Endodermal cell (in vitro differentiated cells): Measurements from ENCODE around the gene NAPSA. TPM values are rescaled to one million over a fixed set of nuclear protein-coding genes. Genes with fewer than 3 reads are reported as not detected.

Source experiments
- DNase-seq: peaks from one replicate; pipeline ENCODE4 v3.0.0-alpha.2; 2017
- H3K27ac ChIP-seq: 2 replicates; pipeline ENCODE4 v1.5.1; 2013; ENCODE audit warnings: mild to moderate bottlenecking, low read depth, low read length, moderate library complexity
- H3K27me3 ChIP-seq: 2 replicates; pipeline ENCODE4 v1.6.1; 2013; ENCODE audit warnings: mild to moderate bottlenecking, low read length, moderate library complexity; ENCODE audit not compliant: insufficient read depth, control insufficient read depth, poor library complexity, severe bottlenecking
- H3K36me3 ChIP-seq: 2 replicates; pipeline ENCODE4 v1.7.0; 2013; ENCODE audit warnings: mild to moderate bottlenecking, low read length, moderate library complexity; ENCODE audit not compliant: control insufficient read depth, insufficient read depth
- H3K4me1 ChIP-seq: one replicate; pipeline ENCODE4 v1.7.0; 2013; ENCODE audit warnings: low read length; ENCODE audit not compliant: control insufficient read depth, insufficient read depth
- H3K4me3 ChIP-seq: 2 replicates; pipeline ENCODE4 v1.5.1; 2013; ENCODE audit warnings: mild to moderate bottlenecking, low read length, moderate library complexity
- H3K9ac ChIP-seq: 2 replicates; pipeline ENCODE4 v1.6.1; 2013; ENCODE audit warnings: mild to moderate bottlenecking, low read length, moderate library complexity; ENCODE audit not compliant: poor library complexity, severe bottlenecking; ENCODE audit errors: extremely low read depth
- H3K9me3 ChIP-seq: 2 replicates; pipeline ENCODE4 v1.6.1; 2013; ENCODE audit warnings: mild to moderate bottlenecking, low read length, moderate library complexity; ENCODE audit not compliant: control insufficient read depth
- H3K27ac Mint-ChIP-seq: 2 replicates; pipeline ENCODE4 v1.8.0; 2020; ENCODE audit warnings: mixed read lengths
- H3K27me3 Mint-ChIP-seq: 2 replicates; pipeline ENCODE4 v1.8.0; 2021; ENCODE audit warnings: mild to moderate bottlenecking, mixed read lengths; ENCODE audit not compliant: insufficient read depth
- H3K36me3 Mint-ChIP-seq: 2 replicates; pipeline ENCODE4 v1.8.0; 2020; ENCODE audit warnings: low read depth, mixed read lengths
- H3K4me1 Mint-ChIP-seq: 2 replicates; pipeline ENCODE4 v1.8.0; 2020; ENCODE audit warnings: mixed read lengths
- H3K4me3 Mint-ChIP-seq: 2 replicates; pipeline ENCODE4 v1.8.0; 2020; ENCODE audit warnings: mild to moderate bottlenecking, moderate library complexity, mixed read lengths
- H3K9me3 Mint-ChIP-seq: 2 replicates; pipeline ENCODE4 v1.8.0; 2020; ENCODE audit warnings: mild to moderate bottlenecking, mixed read lengths
- WGBS, 2 experiments: methylation state at CpG; one replicate each; pipeline versions ENCODE4 v1.1.5 to v1.1.7; 2013; ENCODE audit warnings: missing lambda C conversion rate in 2 of 2, mixed read lengths in 1 of 2; ENCODE audit not compliant: insufficient coverage in 1 of 2, insufficient read length in 1 of 2; 5-methylcytosine and 5-hydroxymethylcytosine counted together
- total RNA-seq, 2 donors: library from RNA; stranded (reverse); fragmentation: NEBNext Ultra II Directional in 1 of 2; extraction: Animal tissue kit (Norgen Biotek cat#: 25700) in 1 of 2; gene quantifications; 2 replicates in 1 of 2; 3 replicates in 1 of 2; pipeline ENCODE4 v1.2.1, GENCODE V29; 2021
- TF ChIP-seq, protein P1 (sequence below): fragments of 200-600 bp; sonication (generic); conservative IDR thresholded peaks from 2 replicates; pipeline ENCODE4 v1.5.0; 2021; ENCODE audit warnings: antibody characterized with exemption, mild to moderate bottlenecking

The NAPSA gene
- total RNA-seq, 2 donors from 2014 or later: 0.91 to 1.5 TPM

- no peak overlapping the region for H3K4me3 ChIP-seq
- WGBS, 2 experiments: 95 to 97% methylated on average over 29 to 48 of the region's 48 CpGs
- Mint-ChIP-seq H3K4me3 (no peak overlapping the region), H3K36me3 (peaks cover 47% of the 10 kb centered on the region), H3K9me3 (no peaks in the 10 kb centered on the region), H3K27me3 (no peaks in the 10 kb centered on the region), H3K27ac (no peak overlapping the region), H3K4me1 (no peaks in the 10 kb centered on the region)
- H3K36me3 ChIP-seq: peaks cover 21% of the 10 kb centered on the region
- no peaks in the 10 kb centered on the region for H3K4me1 ChIP-seq
- no peaks in the 10 kb centered on the region for H3K27me3 ChIP-seq
- H3K9me3 ChIP-seq: no peaks in the 10 kb centered on the region
- H3K9ac ChIP-seq: no peak overlapping the region
- DNase-seq: no peak
- TF ChIP-seq, protein P1, sequence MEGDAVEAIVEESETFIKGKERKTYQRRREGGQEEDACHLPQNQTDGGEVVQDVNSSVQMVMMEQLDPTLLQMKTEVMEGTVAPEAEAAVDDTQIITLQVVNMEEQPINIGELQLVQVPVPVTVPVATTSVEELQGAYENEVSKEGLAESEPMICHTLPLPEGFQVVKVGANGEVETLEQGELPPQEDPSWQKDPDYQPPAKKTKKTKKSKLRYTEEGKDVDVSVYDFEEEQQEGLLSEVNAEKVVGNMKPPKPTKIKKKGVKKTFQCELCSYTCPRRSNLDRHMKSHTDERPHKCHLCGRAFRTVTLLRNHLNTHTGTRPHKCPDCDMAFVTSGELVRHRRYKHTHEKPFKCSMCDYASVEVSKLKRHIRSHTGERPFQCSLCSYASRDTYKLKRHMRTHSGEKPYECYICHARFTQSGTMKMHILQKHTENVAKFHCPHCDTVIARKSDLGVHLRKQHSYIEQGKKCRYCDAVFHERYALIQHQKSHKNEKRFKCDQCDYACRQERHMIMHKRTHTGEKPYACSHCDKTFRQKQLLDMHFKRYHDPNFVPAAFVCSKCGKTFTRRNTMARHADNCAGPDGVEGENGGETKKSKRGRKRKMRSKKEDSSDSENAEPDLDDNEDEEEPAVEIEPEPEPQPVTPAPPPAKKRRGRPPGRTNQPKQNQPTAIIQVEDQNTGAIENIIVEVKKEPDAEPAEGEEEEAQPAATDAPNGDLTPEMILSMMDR: no peak
- no peak overlapping the region for H3K27ac ChIP-seq
Observed at GRCh38 chr19:50401605-50402450, 36.4 kb upstream of the NAPSA start.

DNA sequence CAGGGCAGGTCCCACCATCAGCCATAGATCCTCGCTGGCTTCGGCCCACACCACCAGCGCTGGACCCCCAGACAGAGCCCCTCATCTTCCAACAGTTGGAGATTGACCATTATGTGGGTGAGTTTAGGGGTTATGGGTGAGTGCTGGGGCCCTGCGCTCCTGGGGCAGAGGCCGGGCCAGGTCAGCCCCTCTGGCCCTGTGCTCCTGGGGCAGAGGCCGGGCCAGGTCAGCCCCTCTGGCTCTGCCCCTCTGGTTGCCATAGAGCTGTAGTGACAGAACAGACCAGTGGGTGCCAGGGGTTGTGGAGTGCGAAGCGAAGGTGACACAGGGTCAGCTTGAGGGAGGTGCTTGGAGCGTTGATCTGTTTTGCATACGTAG lies 33.9 kb upstream of the NAPSA start:
- H3K27ac Mint-ChIP-seq: no peak overlapping the region
- H3K9me3 Mint-ChIP-seq: no peaks in the 10 kb centered on the region
- Histone ChIP-seq H3K9me3 (no peaks in the 10 kb centered on the region), H3K4me3 (no peak overlapping the region), H3K27ac (no peak overlapping the region), H3K36me3 (peaks cover 14% of the 10 kb centered on the region), H3K27me3 (no peaks in the 10 kb centered on the region), H3K9ac (no peak overlapping the region), H3K4me1 (no peaks in the 10 kb centered on the region)
- TF ChIP-seq, protein P1: no peak
- no peak for DNase-seq
- H3K27me3 Mint-ChIP-seq: no peaks in the 10 kb centered on the region
- peaks cover 36% of the 10 kb centered on the region for H3K36me3 Mint-ChIP-seq
- no peak overlapping the region for H3K4me3 Mint-ChIP-seq
- no peaks in the 10 kb centered on the region for H3K4me1 Mint-ChIP-seq
- 96 to 97% methylated on average over 5 to 10 of the region's 10 CpGs for WGBS, 2 experiments

- Mint-ChIP-seq H3K9me3 (peaks cover under 1% of the 10 kb centered on the region), H3K27ac (no peak overlapping the region), H3K4me3 (no peak overlapping the region), H3K27me3 (no peaks in the 10 kb centered on the region), H3K4me1 (no peaks in the 10 kb centered on the region), H3K36me3 (peaks cover 36% of the 10 kb centered on the region)
- Histone ChIP-seq H3K4me3 (no peak overlapping the region), H3K27ac (no peak overlapping the region), H3K27me3 (no peaks in the 10 kb centered on the region), H3K36me3 (peaks cover 15% of the 10 kb centered on the region), H3K9ac (no peak overlapping the region), H3K9me3 (no peaks in the 10 kb centered on the region), H3K4me1 (no peaks in the 10 kb centered on the region)
- TF ChIP-seq, protein P1: no peak
- 92 to 97% methylated on average over 9 to 13 of the region's 13 CpGs for WGBS, 2 experiments
- no peak for DNase-seq
Observed at GRCh38 chr19:50398675-50399367, 33.4 kb upstream of the NAPSA start.
